Measurements from ENCODE around the gene GRK3.
"Not testable (repeated sequence)": the region's sequence is repeated elsewhere in the genome, so short reads cannot be mapped to it uniquely, and the experiment has no call there.

The GRK3 gene

DNA sequence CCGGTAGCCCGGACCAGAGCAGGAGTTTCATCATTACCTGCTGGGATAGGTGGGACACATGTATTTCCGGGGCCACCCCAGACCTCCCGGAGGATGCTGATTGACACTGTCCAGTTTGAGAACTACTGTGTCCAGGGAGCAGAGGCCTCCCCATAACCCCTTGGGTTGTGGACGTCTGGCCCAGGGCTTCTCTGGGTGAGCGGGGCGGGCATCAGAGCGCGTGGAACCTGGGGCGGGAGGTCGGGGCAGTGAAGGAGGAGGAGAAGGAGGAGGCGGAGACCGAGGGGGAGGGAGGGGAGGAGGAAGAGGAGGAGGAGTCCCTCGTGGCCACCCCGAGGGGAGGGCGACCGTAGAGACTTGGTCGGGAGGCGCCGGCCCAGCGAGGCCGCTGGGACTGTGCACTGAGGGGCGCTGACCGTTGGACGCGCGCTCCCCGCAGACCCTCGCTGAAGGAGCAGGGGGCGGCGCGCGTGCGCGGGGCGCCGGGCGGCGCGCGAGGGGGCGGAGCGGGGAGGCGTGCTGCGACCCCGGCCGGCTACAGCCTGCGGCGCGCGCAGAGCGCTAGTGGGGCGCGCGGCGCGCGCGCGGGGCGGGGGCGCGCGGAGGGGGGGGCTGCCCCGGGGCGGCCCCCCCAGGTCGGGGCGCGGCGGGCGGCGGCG is at the start of gene GRK3:
Gene GRK3 (plus strand): TSS at position 356 of the 659 bp plus-strand sequence. CDS start 366 bp downstream, outside the sequence.
- DNase-seq: no peak

DNA sequence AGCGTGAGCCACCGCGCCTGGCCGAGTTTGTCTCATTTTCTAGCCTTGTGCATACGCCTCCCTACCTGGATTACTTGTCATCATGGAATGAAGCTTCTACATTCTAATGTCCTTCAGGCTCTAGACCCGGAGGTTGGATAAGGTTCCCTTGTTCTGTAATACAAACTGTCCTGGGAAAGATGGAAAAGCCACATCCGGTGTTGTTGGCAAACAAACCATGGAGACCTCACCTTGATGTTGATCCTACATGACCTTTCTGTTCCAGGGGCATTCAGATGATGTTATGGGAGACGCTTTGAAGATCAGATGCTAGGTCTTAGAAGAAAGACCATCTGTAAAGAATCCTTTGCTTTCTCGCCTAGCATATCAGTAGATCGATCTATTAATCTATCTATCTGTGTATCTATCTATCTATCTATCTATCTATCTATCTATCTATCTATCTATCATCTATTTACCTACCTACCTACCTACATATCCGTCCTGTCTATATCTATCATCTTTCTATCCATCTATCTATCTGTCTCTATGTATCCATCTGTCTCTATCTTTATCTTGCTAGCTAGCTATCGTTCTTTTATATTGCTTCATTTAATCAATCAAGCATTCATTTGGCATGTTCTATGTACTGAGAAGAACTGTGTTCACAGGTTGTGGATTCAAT is 46.3 kb upstream of the GRK3 start:
- no peak for DNase-seq

DNA sequence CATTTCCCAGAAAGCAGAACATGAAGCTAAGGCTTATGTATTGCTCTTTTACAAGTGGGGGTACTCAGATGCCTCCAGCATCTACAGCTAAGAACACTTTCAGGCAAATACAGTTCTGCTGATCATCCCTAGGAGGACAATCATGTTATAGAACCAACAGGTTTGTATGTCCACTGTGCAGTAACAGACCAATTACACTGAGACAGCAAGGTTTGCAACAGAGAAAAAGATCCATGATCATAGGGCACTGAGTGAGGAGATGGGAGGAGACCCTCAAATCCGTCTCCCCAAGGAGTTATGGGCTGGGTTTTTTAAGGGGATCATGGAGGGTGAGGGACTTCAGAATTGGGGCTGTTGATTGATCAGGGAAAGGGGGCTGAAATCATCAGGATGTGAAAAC is 39.1 kb upstream of the GRK3 start:
- no peak for DNase-seq

DNA sequence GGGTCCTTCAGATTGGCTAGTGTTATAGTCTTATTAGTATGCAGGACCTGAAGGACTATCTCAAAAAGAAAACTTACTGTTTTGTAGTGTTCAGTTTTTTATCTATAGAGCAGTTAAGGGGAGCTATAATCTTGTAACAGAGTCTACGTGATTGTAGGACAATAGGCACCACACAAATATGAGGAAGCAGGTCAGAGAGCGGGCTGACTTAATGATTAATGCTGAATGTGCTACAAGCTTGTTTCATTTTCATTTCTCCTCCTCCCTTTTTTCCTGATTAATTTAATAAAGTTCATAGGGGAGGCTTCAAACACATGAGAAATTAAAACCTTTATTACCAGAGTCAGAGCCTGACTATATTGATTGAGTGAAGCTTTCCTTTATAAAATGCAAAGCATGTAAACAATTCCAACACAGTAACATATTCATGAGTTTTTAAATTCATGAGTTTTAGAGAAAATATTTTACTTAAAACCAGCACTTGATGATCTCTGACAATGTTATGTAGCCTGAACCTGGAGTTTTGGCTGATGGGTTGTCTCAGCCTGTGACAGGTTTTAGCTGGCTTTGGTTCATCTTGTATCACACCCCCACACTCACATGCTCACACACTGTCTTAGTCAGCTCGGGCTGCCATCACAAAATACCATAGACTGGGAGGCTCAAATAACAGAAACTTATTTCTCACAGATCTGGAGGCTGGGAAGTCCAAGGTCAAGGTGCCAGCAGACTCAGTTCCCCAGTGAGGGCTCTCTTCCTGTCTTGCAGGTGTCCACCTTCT is 38.5 kb upstream of the GRK3 start:
- DNase-seq: not testable (repeated sequence)

DNA sequence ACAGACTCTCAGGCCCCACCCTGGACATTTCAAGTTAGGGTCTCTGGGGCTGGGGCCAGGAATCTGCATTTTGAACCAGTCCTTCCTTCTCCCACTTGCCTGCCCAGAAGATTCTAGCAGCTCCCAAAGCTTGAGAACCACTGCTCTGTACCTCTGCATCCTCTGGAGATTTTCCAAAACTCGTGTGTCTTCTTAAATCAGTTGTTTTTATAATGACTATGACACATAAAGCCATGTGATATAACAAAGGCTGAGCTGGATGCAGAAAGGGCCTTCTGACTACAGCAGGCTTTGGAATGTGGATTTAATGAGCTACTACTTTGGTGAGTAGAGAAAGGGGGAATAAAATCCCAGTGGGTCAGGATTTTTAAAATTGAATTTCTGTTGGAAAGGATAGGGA is 37.5 kb upstream of the GRK3 start:
- not testable (repeated sequence) for DNase-seq

DNA sequence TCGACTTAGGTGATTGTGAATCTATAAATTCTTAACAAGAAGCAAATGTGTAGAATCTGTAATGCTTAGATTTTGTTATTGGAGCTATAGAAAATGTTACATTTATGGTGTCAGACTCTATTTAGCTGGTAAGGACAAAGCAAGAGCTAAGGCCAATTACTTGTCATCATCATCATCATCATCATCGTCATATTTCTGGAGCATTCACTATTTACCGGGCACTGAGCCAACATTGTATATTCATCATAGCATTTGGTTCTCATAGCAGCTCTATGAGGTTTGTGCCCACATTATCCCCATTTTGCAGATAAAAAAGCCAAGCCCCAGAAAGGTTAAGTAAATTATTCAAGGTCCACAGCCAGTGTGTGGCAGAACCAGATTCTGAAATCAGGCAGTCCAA is 36.4 kb upstream of the GRK3 start:
- not testable (repeated sequence) for DNase-seq

DNA sequence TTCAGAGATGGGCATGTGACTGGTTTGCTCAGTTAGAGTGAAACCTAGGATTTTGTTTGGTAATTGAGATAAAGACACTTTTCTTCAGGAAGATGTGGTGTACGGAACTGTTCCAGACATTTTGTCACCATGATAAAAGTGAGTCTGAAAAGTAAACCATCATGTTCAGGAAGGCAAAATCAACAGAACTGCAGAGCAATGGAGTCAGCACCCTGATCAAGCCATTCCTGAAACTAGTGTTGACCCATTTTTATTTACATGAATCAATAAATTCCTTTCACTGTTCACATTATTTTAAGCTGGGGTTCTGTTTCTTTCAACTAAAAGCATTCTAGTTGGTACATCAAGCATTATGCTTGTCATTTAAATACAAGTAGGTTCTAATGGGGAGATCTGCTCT is 35.4 kb upstream of the GRK3 start:
- not testable (repeated sequence) for DNase-seq

DNA sequence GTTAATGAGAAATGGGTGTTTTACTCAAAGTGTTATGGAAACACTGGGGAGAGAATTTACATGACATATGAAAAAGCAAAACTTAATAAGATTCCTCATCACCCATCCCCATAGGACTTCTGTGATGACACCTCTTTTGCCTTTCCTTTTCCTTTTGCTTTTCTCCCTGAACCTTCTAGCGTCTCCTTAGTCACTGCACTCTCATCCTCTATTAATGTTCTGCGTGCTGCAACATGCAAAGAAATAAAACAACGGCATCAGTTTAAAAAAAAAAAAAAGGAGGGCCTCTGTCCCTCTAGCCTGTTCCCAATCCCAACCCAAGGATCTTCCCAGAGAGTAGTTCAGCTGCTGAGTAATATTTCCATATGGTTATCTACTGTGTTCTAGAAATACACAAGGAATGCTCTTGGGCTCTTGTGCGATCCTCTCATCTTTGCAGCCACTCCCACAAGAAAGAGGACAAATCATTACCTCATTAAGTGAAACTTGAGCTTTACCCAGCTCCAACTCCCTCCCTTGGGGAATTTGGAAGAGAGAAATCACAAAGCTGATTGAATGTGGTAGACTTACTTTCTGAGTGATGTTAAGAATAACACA is 34.8 kb upstream of the GRK3 start:
- not testable (repeated sequence) for DNase-seq

DNA sequence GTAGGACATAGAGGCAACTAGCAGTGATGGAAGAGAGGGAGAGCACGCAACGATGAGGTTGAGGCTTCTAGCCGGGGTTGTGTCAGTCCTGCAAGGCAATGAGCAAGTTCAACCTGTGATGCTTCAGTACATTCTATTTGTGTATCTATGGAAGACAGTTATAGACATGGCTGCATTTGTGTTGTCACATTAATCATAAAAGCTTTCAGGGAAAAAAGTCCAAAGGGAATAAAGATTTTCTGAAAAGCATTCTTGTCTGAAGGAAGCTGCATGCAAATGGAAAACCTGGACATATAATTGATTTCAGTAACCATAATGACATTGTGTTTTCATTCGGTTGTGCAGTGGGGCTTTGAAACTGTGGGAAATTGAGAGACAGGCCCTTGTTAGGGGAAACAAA is 32.8 kb upstream of the GRK3 start:
- DNase-seq: not testable (repeated sequence)

DNA sequence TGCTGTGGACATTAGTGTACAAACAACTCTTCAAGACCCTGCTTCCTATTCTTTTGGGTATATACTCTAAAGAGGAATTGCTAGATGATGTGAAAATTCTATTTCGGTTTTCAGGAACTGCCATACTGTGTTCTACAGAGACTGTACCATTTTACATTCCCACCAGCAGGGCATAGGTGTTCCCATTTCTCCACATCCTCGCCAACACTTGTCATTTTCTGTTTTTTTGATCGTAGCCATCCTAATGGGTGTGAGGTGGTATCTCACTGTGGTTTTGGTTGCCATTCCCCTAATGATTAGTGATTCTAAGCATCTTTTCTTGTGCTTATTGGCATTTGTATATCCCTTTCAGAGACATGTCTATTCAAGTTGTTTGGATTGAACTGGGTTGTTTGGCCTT is 29.8 kb upstream of the GRK3 start:
- no peak for DNase-seq

DNA sequence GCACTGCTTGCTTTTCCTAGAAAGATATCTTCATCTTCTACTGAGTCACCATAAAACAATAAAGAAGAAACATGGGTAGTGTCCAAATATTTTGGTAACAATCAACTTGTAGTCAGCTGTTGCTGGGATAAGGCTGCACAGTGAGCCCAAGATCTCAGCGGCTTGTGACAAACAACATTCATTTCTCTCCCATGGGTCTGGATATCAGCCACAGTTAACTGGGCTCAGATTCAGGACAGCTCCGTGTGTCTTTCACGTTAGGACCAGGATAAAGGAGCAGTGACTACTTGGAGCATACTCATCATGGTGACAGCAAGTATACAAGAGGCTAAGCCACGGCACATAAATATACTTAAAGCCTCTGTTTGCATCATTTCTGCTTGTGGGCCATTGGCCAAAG is 27.9 kb upstream of the GRK3 start:
- DNase-seq: no peak

DNA sequence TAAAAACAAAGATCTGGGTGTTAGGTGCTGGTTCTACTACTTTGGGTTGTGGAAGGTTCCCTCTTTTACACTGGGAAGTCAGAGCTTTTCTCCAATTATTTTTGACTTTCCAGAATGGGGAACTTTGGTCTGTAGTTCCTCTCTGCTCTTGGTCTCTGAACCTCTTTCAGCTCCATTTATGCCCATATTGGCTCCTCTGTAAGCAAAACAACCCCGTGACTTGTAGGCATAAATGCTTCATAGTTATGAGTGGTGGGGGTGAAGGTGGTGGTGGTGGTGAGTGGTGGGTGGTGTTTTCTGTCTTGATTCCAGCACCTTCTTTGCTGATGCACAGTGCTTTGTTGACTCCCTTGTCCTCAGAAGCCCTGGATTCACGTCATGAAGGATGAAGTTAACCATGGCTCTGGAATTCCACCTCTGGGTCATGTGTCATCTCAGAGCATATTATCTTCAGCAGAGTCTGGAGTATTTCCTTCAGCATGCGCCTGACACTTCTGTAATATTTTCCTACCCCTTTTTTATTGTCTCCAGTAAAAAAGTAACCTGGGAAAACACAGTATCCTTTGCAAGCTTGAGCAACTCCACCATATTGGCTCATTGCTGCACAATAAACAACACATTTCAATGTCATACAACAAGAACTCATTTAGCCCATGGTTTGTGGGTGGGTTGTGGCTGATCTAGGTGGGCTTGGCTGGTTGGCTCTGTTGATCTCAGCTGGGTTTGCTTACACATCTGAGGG is 24.1 kb upstream of the GRK3 start:
- no peak for DNase-seq

DNA sequence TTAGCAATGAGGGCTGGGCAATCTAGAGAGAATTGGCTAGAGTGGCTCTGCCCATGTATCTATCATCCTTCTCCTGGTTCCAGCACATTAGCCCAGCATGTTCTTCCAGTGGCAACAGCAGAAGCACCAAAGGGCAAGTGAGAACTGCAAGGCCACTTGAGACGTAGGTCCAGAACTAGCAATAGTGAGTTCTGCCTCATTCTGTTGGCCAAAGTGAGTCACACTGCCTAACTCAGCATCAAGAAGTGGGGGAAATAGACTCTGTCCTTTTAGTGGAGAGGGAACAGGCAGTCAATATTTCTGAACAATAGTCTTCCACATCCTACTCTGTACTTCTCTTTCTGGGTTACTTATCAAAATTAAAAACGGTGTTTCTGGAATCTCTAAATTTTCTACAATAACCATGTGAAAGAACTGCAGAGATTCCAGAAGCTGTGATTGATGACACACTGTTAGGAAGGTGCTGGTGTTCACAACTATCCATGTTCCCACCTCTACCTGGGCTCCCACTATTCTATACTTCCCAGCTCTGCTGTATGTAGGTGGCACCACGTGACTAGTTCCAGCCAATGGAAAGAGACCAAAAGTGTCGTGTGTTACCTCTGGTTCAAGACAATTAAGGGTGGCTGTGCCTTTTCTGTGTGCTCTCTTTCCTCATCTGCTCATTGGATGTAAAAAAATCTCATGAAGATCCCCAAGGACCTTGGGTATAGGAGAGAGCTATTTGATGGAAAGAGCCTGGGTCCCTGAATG is 23.4 kb upstream of the GRK3 start:
- DNase-seq: no peak

DNA sequence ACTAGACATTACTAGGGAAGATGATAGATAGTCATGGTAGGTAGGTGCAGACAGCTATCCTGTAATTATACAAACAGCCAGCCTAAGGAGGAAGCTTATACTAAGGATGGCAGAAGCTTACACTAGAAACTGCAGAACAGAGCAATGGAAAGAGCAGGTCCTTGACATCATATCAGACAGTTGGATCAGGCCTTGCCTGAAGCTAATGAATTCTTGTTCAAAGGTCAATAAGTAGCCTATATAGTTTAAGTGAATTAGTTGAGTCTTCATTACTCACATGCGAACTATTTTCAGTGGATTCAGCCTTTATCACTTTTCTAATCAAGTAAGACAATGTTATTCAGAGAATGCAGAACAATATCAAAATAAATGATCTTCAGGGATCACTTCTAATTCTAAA is 22.3 kb upstream of the GRK3 start:
- no peak for DNase-seq

DNA sequence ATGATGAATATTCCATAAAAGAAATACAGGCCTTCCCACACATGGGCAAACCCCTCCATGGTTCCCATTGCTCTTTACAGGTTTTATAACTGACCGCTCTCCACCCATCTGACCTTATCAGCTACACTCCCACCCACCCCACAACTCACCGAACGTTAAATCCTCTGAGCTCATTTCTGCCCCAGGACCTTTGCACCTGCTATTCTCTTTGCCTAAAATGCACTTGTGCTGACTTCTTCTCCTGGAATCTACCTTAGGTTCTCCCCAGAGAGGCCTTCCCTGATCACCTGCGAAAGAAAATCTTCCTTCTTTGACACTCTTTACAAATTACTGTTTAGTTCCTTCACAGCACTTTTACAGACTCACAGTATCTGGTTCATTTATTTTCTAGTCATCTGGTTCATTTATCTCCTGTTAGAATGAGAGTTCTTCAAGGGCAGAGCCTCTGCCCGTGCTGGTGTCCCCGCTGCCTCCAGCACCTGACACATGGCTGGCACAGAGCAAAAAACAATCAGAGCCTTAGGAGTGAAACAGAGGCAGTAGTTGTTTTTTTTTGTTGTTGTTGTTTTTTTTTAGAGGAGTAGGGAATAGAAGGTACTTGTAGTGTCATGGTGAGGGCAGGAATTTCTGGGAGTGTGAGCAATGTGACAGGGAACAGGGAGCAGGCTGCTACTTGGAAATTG is 21.6 kb upstream of the GRK3 start:
- DNase-seq: no peak

DNA sequence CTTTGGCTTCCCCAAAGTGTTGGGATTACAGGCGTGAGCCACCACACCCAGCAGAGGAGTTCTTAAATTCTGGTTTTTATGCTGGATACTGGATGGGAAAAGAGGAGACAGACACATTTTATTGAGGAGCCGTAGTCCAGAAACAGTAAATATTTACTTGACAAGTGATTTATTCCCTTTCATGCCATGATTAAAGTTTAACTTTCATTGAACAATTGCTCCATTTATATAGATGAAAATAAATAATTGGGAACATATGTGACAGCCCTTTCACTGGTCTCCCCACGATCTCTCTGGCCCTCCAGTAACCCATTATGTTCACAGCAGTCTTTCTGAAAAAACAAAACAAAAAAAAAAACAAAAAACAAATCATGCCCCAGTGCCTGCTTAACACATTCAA is 19.3 kb upstream of the GRK3 start:
- DNase-seq: no peak

DNA sequence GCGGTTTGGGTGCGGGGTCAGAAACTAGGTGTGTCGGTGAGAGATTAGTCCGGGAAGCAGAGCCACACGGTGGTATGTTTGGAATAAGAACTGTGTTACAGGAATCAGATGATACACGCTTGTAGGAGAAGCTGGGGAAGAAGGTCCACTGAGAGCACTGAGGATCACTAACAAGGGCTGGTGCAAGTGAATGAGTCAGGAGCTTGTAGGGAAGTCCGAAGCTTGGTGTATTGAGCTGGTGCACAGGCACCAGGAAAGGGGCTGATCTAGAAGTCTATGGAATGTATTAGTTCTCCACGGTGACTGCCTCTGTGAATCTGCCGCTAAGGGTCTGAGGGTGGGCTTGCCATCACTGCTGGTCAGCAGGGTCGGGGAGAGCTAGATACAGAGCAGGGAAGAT is 18.8 kb upstream of the GRK3 start:
- DNase-seq: no peak

DNA sequence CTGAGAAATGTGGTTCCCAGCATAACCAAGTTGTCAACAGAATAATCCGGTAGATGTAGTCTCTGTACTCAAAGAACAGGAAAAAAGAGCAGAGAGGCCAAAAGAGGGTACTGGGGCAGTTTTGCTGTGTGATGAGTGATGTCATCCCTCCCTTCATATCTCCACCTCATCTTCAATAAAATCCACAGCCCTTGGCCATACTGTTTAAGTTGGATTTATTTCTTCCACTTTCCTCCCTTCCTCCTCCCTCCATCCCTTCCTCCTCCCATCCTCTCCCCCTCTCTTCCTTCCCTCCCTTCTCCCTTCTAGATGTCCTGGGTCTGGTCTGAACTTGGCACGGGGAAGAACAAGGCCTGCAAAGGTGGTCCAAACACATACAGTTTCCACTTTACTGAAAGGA is 18.2 kb upstream of the GRK3 start:
- DNase-seq: no peak

DNA sequence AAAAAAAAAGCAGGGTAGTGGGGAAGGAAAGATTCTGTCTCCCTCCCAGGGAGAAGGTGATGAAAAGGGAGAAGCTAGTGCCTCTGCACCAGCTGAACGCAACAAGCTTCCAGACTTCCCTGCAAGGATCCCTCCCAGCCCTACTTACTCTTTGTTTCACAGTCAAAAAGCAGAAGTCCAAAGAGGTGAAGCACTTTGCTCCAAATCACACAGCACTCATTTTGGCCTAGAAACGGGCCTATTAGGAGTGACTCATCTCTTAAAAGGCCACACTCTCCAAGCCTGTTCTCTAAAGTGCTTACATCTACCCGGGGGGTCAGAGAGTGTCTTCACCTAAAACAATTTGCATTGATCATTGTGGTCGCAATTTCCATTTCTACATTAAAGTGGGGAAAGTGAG is 17.7 kb upstream of the GRK3 start:
- DNase-seq: no peak

DNA sequence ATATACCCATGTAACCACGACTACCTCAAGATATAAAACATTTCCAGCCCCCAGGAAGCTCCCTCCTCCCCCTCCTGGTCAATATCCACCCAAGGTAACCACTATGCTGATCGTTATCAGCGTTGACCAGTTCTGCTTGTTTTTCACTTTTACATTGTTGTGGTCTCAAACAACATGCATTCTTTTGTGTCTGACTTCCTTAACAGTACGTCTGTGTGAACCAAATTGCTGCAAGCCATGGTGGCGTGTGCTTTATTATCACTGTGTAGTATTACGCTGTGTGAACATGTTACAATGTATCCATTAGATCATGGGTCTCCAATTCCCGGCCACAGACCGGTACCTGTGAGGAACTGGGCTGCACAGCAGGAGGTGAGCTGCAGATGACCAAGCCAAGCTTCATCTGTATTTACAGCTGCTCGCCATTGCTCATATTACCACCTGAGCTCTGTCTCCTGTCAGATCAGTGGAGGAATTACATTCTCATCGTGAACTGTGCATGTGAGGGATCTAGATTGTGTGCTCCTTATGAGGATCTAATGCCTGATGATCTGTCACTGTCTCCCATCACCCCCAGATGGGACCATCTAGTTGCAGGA is 15.5 kb upstream of the GRK3 start:
- no peak for DNase-seq

DNA sequence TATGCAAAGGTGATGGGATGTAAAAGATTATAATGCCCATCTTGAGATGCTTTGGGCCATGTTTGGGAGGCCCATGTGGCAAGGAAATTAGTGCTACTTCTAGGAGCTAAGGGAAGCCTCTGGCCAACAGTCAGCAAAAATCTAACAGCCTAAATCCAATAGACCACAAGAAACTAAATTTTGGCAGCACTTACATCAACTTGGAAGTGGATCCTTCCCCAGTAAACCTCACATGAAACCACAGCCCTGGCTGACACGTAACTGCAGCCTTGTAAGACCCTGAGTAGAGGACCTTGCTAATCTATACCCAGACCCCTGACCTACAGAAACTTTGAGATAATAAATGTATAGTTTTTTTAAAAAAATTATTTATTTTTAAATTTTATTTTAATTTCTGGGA is 13.1 kb upstream of the GRK3 start:
- no peak for DNase-seq
